Stimulated activated effector memory CD8-positive, alpha-beta T cell treated with anti-CD3 and anti-CD28 coated beads, Interleukin-12 subunit alpha, Interleukin-12 subunit beta, amount 100 ng/mL, for 72 hours (primary cell): ENCODE data around the gene COL23A1.

Experiments
- ATAC-seq: fragments of 150-1000 bp; cut with Tn5 transposase; 2 replicates; pipeline ENCODE4 v1.10.0; 2021
- DNase-seq, 2 donors: peaks; one replicate each; pipeline ENCODE4 v3.0.0; 2021 to 2022; ENCODE audit warnings: low spot score in 2 of 2
- H3K27ac Mint-ChIP-seq: one replicate; pipeline ENCODE4 v1.8.0; 2022; ENCODE audit warnings: mild to moderate bottlenecking, mixed read lengths
- H3K36me3 Mint-ChIP-seq: one replicate; pipeline ENCODE4 v1.8.0; 2022; ENCODE audit warnings: mild to moderate bottlenecking, mixed read lengths
- H3K4me1 Mint-ChIP-seq: one replicate; pipeline ENCODE4 v1.8.0; 2022; ENCODE audit warnings: mixed read lengths
- H3K4me3 Mint-ChIP-seq: one replicate; pipeline ENCODE4 v1.8.0; 2022; ENCODE audit warnings: mild to moderate bottlenecking, mixed read lengths
- H3K9me3 Mint-ChIP-seq: one replicate; pipeline ENCODE4 v1.8.0; 2022; ENCODE audit warnings: mixed read lengths

The COL23A1 gene

DNA sequence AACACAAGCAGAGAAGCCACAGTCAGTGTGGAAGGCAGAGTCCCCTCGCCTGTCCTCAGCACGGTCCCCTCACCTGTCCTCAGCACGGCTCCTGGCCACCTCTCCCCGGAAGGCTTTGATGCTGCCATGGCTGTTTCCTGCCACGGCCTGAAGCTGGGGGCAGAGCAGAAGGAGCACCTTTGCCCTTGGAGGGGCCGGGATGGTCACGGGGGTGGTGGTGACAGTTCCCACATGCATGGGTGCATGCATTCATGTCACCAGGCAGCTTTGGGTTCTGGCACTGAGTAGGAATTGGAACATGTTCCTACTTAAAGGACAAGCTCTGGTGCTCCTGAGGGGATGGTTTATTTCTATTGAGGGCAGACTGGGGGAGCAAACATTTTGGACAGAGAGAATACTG, 299.8 kb downstream of the COL23A1 start:
- ATAC-seq (no peak), DNase-seq (no peak)
- Mint-ChIP-seq H3K36me3 (no peaks in the 10 kb centered on the region), H3K4me1 (no peaks in the 10 kb centered on the region), H3K4me3 (no peak overlapping the region), H3K27ac (no peak overlapping the region), H3K9me3 (peaks cover under 1% of the 10 kb centered on the region)

DNA sequence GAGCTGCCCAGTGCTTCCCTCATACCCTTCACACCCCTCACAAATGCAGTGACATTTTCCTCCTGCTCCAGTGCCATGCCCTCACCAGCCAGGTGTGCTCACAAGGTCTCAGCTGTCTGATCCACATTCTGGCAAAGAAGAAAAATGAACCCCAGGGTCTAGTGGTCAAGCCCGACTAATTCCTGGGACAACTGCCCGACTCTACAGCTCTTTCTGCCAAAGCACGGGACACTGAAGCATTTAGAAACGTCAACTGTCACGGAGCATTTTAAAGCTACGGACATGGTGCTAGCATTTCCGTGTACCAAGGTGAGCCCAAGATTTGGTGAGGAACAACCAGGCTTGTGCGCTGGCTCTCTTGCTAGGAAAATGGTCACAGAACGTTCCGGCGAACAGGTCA, 300.8 kb downstream of the COL23A1 start:
- Mint-ChIP-seq H3K9me3 (no peaks in the 10 kb centered on the region), H3K36me3 (no peaks in the 10 kb centered on the region), H3K4me3 (no peak overlapping the region), H3K4me1 (no peaks in the 10 kb centered on the region), H3K27ac (no peak overlapping the region)
- ATAC-seq (no peak), DNase-seq (no peak)

DNA sequence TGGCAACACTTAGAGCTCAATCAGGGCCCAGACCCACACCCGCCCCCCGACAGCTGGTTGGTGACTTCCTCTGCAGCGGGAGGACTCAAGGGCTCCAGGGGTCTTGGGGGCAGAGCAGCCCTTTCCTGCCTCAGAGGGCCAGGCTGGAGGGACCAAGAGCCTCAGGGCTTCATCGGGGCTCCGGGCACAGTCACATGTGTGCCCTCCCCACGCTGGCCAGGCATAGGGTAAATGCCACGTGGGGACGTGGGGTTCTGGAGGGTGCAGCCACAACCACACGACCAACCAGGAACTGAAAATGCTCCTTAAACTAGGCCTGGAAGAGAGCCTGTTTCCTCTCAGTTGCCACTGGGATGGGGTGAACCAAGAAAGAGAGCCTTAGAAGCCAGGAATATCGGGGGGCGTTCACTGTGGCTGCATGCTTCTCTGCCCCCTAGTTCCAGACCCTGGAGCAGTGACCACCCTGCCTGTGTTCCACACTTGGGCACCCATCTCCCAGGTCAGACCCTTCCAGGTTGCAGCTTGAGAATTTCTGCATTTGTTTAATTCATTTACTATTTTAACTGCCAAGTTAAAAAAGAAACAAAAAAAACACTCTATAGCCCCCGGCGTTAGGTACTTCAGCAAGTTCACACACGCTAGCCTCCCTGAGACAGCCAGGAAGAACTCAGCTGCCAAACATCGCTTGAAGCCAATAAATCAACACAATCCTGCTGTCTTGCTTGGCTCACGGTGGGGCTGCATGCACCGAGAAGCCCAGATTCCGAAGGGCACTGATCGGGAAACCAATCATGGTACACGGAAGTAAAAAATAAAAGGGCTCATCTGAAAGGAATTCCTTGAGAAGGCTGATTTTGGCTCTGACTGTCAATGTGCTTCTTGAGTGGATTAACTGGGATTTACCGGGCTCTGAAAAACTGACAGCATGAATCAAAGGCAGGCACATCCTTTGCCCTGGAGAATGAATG, 301.5 kb downstream of the COL23A1 start:
- Mint-ChIP-seq H3K4me1 (no peaks in the 10 kb centered on the region), H3K27ac (no peak overlapping the region), H3K4me3 (no peak overlapping the region), H3K36me3 (no peaks in the 10 kb centered on the region), H3K9me3 (no peaks in the 10 kb centered on the region)
- DNase-seq (no peak), ATAC-seq (no peak)

DNA sequence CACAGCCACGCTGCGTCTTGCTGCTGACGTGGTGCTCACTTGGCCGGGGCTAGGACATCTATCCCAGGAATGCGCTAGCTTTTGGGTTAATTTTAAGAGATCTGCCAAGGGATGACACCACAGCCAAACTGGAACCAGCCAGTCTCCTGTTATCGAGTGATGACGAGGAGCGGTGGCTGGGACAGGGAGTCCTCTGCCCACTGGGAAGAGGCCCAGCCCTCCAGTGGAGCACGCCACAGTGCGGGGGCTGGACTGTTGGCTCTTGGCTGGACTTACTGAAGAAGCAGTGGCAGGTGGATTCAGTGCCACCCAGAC, 302.4 kb downstream of the COL23A1 start:
- DNase-seq: no peak
- Mint-ChIP-seq H3K4me3 (no peak overlapping the region), H3K36me3 (no peaks in the 10 kb centered on the region), H3K27ac (no peak overlapping the region), H3K9me3 (peaks cover 6% of the 10 kb centered on the region), H3K4me1 (no peaks in the 10 kb centered on the region)
- ATAC-seq: no peak

DNA sequence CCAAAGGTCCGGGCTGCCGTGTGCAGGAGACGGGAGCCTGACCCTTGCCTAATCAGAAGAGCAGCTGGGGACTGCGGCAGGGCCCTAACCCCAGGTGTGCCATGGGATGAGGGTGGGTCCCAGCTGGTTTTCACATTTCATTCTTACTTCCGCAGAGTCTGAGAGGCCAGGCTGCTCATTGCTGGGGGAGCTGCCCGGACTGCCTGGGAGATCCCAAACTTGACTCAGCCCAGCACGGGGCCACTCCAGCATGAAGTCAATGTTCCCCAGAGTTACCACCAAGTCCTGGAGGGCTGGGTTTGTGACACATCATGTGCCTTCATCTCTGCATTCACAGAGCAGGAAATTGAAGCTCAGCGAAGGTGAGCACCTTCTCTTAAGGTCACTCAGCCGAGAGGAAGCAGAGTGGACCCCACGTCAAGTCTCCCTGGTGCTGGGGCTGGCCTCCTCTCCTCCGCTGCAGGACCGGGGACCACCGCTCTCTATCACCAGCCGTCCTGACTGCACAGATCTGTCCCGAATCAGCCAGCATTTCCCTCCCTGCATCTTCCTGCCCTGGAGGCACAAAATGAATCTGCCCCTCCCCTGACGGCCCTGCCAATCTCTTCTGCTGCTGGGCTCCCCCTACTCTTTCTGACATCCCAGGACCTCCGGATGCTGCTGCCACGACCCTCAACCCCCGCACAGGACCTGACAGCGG, 303.0 kb downstream of the COL23A1 start:
- Mint-ChIP-seq H3K4me3 (no peak overlapping the region), H3K4me1 (no peaks in the 10 kb centered on the region), H3K27ac (no peak overlapping the region), H3K9me3 (peaks cover 6% of the 10 kb centered on the region), H3K36me3 (no peaks in the 10 kb centered on the region)
- DNase-seq: no peak
- no peak for ATAC-seq

DNA sequence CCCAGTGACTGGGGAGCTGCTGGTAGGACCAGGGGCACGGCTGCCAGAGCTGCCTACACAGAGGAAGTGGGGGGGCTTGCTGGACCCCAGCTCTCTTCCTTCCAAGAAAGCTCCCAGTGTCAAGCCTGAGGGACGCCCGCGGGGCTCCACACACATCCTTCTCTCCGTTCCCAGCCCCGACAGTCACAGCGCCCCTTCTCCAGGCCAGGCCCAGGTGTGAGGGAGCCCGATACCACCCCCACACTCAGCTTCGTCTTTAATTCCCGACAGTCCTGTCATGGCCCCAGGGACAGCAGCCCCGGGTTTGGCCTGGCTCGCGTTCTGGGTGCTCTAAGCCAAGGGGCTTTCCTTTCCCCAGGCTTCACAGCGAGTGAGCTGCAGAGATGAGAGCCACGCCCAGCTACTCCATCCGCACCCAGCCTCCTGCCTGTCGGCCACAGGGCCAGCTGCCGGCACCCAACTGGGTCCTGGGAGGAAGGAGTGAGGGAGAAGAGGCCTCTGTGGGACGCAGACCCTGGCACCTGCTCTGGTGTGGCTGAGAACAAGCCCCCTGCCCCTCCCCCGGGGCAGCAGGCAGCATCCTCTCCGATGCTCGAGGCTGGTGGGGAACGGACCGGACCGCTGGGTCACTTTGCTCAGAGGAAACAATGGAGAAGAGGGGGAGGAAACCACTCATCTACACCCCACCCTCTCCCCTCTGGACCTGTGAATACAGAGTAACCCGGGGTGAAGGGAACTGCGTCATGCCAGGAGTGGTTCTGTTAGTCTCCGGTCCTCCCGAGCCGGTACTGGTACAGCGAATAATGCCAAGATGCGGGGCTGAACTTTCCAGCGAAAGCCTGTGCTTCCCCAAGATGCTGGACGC, 303.7 kb downstream of the COL23A1 start:
- Mint-ChIP-seq H3K27ac (no peak overlapping the region), H3K36me3 (no peaks in the 10 kb centered on the region), H3K9me3 (peaks cover 6% of the 10 kb centered on the region), H3K4me1 (no peaks in the 10 kb centered on the region), H3K4me3 (no peak overlapping the region)
- ATAC-seq: peak; percentile 19
- no peak for DNase-seq

DNA sequence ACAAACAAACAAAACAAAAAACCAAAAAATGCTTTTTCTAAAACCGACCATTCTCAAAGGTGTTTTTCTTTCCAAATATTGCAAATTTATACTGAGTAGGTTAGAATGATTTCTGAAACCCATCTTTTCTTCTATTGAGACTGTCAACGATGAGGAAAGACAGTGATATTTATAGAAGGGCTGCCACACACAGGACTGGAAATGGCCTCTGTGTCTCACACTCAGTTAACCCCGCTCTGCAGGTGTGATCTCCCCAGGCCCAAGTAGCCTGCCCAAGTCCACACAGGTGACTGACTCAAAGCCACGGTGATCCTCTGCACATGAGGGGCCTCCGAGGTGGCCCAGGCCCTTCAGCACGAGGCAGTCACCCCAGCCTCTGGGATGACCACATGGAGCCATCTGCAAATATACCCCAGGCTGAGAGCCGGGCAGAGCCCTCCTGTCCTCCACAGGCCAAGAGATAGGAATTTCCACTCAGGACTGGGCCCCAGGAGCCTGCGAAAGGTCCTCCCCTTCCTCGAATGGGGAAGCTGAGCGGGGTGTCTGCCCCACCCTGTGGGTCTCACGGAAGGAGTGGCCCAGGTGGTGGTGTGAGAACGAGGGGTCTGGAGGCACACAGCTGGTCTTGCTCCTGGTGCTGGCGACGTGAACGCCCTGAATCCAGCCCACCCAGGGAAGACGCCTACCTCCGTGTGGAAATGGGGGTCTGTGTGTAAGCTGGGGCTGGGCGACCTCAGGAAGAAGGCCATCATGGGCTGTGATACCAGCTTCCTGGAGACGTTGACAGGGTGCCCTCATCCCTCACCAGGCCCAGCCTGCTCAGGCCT, 304.6 kb downstream of the COL23A1 start:
- H3K4me1 Mint-ChIP-seq: no peaks in the 10 kb centered on the region
- H3K4me3 Mint-ChIP-seq: no peak overlapping the region
- H3K9me3 Mint-ChIP-seq: peaks cover 6% of the 10 kb centered on the region
- DNase-seq: no peak
- no peak overlapping the region for H3K27ac Mint-ChIP-seq
- no peaks in the 10 kb centered on the region for H3K36me3 Mint-ChIP-seq
- ATAC-seq: no peak

DNA sequence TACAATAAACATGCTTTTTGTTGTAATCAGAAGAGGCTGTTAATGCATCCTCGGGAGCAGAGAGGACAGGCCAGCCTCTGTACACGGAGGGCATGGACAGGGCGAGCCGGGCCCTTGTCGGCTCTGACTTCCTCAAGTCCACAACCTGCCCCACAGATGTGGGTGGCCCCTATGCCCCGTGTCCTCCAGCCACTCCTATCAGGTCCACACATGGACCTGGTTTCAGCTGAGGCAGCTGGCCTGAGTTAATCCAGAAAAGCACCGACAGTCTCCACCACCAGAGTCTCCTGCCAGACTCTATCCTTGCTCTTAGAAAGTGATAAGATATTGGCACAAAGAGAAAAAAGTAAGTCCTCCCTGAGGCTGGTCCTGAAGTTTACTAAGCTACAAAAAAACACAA, 305.2 kb downstream of the COL23A1 start:
- no peak overlapping the region for H3K27ac Mint-ChIP-seq
- H3K4me1 Mint-ChIP-seq: peaks cover 5% of the 10 kb centered on the region
- H3K36me3 Mint-ChIP-seq: no peaks in the 10 kb centered on the region
- DNase-seq (no peak), ATAC-seq (no peak)
- peaks cover 6% of the 10 kb centered on the region for H3K9me3 Mint-ChIP-seq
- H3K4me3 Mint-ChIP-seq: no peak overlapping the region

DNA sequence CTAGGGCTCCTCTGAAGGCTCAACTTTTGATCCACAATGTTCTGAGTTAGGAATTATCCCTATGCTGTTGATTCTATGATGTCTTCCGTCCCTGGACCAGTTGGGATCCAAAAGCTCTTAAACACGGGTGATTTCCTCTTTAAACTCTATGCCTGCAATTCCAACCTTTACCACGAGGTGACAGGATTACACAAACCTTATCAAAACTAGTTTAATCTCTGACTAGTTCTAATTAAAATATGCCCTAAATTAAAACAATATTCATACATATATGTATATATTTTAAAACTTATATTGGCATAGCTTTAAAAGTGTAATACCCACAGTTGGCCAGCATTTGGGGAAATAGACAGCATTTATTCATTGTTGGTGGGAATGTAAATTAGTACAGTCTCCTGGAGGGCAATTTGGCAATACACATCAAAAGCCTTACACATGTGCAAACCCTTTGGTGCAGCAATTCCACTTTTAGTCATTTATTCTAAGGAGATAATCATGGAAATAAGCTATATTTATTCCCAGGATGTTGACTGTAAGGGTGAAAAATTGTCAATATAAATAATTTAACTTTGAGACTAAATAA, 306.0 kb downstream of the COL23A1 start:
- H3K36me3 Mint-ChIP-seq: no peaks in the 10 kb centered on the region
- no peak overlapping the region for H3K27ac Mint-ChIP-seq
- no peak for ATAC-seq
- peaks cover 13% of the 10 kb centered on the region for H3K4me1 Mint-ChIP-seq
- no peak overlapping the region for H3K4me3 Mint-ChIP-seq
- H3K9me3 Mint-ChIP-seq: peaks cover 6% of the 10 kb centered on the region
- DNase-seq: no peak

DNA sequence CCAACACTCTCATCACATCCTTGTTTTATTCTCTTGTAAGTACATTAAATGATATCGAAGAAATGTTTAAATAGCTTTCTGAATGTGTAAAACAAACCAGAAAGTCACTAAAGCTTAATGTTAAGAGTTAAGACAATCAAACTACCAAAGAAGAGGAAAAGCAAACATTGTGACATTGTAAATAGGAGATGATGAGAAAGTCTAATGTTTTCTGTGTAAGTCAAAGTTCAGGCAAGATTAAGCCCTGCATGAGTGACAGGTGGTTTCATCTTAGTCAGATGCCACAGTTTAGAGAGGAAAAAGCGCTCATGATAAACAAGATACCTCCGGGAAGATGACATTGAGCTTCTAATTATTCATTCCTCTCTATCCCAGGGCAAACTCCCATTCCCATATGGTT, 306.7 kb downstream of the COL23A1 start:
- Mint-ChIP-seq H3K4me3 (no peak overlapping the region), H3K27ac (no peak overlapping the region), H3K9me3 (peaks cover 6% of the 10 kb centered on the region), H3K4me1 (peaks cover 14% of the 10 kb centered on the region), H3K36me3 (no peaks in the 10 kb centered on the region)
- ATAC-seq: no peak
- no peak for DNase-seq

DNA sequence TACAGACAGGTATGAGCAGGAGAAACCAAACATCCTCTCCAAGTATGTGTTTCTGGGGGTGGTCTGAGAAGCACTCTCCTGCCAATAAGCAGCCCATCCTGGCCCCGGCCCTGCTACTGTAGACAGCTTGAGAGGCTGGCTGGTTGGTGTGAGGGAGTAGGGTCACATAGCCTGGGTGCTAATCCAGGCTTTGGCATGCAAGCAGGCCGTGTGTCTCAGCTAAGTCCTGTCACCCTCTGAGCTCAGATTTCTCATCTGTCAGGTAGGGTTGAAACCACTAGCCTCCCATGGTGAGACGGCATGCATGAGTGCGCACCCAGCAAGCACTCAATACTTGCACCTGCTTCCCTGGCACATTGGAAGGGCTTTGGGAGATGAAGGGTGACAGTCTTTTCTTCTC, 307.8 kb downstream of the COL23A1 start:
- Mint-ChIP-seq H3K27ac (no peak overlapping the region), H3K4me3 (no peak overlapping the region), H3K36me3 (no peaks in the 10 kb centered on the region)

DNA sequence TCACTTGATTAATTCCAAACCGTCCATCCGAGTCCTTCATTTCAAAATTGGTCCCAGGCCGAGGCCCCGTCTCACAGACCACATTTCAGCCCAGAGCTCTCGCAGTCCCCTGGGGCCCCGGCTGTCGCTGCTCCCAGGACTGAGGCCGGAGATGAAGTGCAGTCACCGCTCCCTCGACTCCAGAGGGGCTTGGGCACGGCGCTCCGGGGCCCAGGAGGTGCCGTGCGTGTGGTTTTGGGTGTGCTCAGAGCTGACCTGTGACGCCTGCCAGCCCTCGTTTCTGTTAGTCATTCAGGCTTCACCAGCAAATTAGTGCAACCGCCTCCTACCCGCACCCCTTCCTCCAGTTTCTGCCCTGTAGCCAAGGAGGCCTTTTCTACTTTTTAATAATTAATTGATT, 308.9 kb downstream of the COL23A1 start:
- no peaks in the 10 kb centered on the region for H3K36me3 Mint-ChIP-seq
- ATAC-seq (no peak), DNase-seq (no peak)
- peaks cover 14% of the 10 kb centered on the region for H3K4me1 Mint-ChIP-seq
- no peak overlapping the region for H3K27ac Mint-ChIP-seq
- H3K9me3 Mint-ChIP-seq: peaks cover 6% of the 10 kb centered on the region
- H3K4me3 Mint-ChIP-seq: no peak overlapping the region

More for the DNA sequence above, 307.8 kb downstream of the COL23A1 start:
- Mint-ChIP-seq H3K9me3 (peaks cover 6% of the 10 kb centered on the region), H3K4me1 (peaks cover 14% of the 10 kb centered on the region)
- ATAC-seq (no peak), DNase-seq (no peak)

DNA sequence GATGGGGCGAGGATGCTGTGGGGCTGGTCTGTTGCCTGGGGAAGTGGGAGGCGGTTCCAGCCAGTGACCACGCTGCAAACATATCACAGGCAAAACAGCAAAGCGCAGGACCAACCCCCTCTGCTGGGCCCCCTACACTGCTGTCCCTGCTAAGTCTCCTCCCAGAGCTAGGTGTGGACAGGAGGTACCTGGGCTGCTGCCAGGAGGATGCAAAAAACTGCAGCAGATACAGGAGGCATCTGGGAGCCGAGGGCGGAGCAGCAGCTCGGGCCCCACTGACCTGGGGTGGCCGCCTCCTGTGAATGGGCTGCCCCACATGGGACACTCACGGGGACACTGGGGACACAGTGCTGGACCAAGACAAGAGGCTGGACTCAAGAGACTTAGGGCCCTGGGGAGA, 309.6 kb downstream of the COL23A1 start:
- Mint-ChIP-seq H3K36me3 (no peaks in the 10 kb centered on the region), H3K9me3 (peaks cover 6% of the 10 kb centered on the region), H3K4me3 (no peak overlapping the region), H3K4me1 (peaks cover 14% of the 10 kb centered on the region), H3K27ac (no peak overlapping the region)
- DNase-seq: no peak
- ATAC-seq: no peak

DNA sequence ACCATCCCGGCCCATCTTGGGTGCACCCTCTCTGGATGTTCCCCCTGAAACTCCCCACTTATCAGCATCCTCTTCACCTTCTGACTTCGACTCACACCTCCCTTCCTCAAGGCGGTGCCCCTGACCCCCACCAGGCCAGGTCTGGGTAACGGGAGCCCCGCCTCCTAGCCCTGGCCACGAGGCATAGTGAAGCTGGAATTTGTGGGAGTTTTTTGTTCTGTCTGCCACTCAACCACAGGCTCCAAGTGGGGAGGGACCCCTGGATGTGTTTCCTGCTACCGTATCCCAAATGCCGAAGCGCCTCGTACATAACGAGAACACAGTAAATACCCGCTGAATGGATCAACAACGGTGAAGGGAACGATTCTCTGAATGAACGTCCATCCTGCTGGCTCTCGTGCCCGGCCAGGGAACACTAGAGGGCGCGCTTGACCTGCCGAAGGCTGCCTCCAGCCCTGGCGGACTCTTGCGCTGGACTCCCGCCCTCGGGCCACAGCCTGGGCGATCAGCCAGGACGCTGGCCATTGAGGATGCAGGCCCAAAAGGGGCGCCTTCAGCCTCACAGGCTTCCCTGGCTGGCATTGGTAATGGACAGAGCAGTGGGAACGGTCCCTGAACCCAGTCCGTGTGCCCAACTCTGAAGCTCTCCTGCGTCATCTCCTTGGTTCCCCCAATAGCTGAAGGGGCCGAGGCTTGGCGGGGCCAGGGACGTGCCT, 310.3 kb downstream of the COL23A1 start:
- H3K36me3 Mint-ChIP-seq: no peaks in the 10 kb centered on the region
- peak; percentile 70 to 81 for DNase-seq
- peaks cover 14% of the 10 kb centered on the region for H3K4me1 Mint-ChIP-seq
- H3K9me3 Mint-ChIP-seq: peaks cover 6% of the 10 kb centered on the region
- peak overlapping the region; percentile 83 for H3K27ac Mint-ChIP-seq
- no peak overlapping the region for H3K4me3 Mint-ChIP-seq
- peak; percentile 74 for ATAC-seq
